RPMI8226 (cell line): ENCODE data around the gene CFHR5.
"Not testable (repeated sequence)": the region's sequence is repeated elsewhere in the genome, so short reads cannot be mapped to it uniquely, and the experiment has no call there.

ENCODE experiments used
- DNase-seq: peaks from one replicate; pipeline ENCODE4 v3.0.0-alpha.2; 2015

The CFHR5 gene

DNA sequence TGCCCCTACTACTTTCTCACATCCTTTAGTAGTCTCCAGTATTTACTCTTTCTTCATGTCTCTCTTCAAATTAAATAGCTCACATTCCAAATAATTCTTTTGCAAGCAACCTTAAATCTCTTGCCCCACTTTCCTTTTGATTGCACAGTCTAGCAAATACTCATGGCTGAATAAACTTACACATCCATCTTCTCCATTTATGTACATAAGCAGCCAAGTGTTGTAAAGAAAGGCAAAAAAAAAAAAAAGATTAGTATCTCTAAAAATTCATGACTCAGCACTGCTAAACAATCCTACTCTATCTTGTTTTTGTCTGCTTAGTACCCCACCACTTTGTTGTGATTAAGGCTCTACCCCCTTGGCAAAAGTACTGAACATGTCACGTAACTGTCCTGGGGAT, 47.1 kb downstream of the CFHR5 start:
- no peak for DNase-seq

DNA sequence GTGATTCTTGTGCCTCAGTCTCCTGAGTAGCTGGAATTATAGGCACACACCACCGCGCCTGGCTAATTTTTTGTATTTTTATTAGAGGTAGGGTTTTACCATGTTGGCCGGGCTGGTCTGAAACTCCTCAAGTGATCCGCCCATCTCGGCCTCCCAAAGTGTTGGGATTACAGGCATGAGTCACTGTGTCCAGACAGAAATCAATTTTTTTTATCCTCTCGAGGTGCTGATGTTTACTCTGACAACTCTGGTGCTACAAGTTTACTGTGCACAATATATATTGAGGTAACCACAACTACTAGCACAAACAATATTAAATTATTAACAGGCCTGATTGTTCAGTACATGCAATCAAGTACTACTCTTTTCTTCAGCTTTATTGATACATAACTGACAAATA, 50.0 kb downstream of the CFHR5 start:
- DNase-seq: no peak

DNA sequence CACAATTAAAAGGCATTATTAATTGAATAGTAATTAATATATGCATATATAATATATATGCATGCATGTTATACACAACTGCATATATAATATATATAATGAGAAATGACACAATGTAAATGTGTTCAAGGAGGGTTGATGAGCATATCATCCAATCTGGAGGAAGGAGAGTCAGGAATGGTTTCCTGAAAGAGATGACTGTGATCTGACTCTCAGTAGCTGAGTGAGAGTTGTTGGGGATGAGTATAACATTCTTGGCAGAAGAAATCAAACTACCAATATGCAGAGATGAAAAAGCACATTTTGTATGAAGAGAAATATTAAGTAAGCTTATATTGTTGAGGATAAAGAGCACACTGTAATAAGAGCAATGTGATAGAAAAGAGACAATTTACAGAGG, 52.4 kb downstream of the CFHR5 start:
- no peak for DNase-seq

DNA sequence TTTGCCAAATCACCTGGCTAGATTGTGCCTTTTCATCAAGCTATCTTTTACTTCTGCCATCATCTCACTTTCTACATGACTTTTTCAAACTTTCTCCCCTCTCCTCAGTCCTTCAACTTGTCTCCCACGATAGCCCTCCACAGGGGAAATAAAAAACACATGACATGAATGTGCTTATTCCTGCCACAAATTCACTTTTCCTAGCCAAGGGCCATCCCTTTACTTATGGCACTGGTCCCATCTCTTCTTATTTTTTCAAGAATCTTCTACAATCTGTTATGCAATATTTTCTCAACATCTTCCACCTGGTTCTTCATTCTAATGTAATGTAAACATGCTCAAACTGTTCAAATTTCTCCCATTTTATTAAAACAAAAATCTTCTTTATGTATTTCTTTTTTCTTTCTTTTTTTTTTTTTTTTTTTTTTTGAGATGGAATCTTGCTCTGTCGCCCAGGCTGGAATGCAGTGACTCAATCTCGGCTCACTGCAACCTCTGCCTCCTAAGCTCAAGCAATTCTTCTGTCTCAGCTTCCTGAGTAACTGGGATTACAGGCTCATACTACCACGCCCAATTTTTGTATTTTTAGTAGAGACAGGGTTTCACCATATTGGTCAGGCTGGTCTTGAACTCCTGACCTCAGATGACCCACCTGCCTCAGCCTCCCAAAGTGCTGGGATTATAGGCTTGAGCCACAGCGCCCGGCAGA, 57.4 kb downstream of the CFHR5 start:
- not testable (repeated sequence) for DNase-seq

DNA sequence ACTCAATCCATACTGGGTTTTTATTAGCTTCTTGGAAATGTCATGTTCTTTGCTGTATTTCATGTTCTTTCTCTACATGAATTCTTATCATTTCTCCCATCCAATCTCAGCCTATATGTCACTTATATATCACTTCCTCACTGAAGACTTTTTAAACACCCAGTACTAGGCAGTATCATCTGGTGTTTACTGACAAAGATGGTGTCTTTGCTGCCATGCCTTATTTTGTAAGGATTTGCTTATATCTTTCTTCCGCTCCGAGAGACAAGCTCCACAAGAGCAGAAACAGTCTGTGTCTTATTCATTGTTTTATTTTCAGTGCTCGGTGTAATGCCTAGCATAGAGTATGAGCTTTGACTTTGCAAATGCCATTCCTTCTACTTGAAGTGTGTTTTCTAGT, 59.5 kb downstream of the CFHR5 start:
- DNase-seq: no peak

DNA sequence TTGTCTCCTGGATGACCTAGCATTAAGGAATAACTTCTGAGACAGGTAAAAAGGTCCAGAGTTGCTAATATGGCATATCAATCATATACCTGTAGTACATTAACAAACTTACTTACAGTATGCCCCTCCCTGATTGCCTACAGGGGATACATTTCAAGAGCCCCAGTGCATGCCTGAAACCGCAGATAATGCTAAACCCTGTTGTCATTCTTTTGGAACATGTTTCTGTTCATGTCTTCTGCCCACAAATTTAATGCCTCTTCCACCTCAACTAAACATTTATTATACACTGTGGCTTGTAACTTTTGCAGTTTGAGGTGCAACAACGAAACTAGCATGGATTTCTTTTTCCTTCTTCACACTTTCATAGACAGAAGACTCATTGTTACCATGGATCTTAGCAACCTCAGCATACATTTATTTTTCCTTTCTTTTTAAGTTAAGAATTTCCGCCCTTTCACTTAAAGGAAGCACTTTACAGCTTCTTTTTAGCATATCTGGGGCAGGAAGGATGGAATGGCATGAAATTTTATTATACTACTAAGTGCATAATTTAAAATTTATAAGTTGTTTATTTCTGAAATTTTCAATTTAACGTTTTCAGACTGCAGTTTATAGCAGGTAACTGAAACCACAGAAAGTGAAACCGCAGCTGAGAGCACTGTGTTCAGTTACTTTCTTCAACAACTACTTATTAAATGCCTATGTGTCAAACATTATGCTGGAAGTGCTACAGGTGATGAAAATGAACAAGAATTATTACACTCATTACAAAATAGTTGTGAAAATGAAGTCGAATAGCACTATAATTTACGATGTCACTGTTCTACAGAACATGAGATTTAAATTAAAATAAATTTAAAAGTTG, 64.4 kb downstream of the CFHR5 start:
- DNase-seq: peak; percentile 40

DNA sequence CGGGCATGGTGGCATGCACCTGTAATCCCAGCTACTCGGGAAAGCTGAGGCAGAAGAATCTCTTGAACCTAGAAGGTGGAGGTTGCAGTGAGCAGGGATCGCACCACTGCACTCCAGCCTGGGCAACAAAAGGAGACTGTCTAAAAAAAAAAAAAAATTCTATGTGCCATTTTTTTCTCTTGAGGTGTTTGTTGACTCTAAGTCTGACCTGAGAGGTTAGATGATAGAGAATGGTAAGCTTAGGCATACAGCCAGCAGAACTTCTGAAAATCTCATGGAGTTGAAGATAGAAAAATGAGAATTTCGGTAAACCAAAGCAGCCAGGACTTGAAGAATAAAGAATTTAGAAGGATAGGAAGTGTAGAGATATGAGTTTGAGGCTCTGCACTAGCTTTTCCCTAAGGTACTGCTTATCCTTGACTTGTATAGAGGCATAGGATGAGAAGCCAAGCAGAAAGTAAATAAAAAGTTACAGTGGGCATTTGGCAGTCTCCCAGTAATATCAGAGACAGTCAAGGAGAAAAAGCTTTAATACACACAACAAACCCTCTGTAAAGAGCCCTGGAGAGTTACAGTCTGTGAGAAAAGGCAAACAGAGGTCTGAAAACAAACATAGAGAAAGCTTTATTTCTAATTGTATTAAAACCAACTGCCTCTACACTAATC, 65.5 kb downstream of the CFHR5 start:
- no peak for DNase-seq

DNA sequence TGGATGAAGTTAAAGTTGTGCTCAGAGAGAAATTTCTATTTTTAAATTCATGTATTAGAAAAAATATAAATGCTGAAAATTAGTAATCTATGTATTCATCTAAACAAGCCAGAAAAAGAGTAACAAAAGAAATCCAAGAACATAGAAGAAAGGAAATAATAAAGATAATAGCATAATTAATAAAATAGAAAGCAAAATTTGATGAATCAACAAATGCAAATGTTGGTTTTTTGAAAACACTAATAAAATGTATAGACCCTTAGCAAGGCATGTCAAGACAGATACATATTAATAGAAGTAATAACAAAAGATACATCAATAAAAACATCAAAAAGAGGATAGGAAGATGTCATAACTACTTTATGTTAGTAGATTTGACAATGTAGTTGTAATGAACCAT, 71.7 kb downstream of the CFHR5 start:
- DNase-seq: no peak
